Stimulated activated CD4-positive, alpha-beta T cell treated with anti-CD3 and anti-CD28 coated beads, Interleukin-1b, Interleukin-23, amount 100 ng/mL, for 48 hours (primary cell): ENCODE results near the gene FPR1.
A peak's percentile ranks its signal among the peaks of the same experiment; 100 is the strongest.
"Not testable (repeated sequence)": the region's sequence is repeated elsewhere in the genome, so short reads cannot be mapped to it uniquely, and the experiment has no call there.

Source experiments
- DNase-seq: peaks from one replicate; pipeline ENCODE4 v3.0.0-alpha.2; 2020

FPR1 gene

DNA sequence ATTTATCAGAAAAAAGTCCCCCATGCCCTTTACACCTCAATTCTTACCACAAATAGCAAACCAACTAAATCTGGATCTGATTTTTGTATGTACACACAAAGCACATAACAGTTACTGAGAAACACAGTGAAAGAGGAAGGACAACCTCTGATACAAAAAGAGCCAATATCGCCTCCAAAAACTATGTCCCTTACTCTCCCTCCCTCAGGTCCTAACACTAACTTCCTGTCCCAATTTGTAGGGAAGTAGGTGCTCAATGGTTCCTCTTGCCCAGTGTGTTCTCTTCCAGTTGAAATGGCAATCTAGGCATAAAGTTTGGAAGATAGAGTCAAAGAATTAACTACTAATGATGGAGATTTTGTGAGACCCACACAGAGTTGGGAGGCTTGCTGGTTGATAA, 27.5 kb upstream of the FPR1 start:
- no peak for DNase-seq

DNA sequence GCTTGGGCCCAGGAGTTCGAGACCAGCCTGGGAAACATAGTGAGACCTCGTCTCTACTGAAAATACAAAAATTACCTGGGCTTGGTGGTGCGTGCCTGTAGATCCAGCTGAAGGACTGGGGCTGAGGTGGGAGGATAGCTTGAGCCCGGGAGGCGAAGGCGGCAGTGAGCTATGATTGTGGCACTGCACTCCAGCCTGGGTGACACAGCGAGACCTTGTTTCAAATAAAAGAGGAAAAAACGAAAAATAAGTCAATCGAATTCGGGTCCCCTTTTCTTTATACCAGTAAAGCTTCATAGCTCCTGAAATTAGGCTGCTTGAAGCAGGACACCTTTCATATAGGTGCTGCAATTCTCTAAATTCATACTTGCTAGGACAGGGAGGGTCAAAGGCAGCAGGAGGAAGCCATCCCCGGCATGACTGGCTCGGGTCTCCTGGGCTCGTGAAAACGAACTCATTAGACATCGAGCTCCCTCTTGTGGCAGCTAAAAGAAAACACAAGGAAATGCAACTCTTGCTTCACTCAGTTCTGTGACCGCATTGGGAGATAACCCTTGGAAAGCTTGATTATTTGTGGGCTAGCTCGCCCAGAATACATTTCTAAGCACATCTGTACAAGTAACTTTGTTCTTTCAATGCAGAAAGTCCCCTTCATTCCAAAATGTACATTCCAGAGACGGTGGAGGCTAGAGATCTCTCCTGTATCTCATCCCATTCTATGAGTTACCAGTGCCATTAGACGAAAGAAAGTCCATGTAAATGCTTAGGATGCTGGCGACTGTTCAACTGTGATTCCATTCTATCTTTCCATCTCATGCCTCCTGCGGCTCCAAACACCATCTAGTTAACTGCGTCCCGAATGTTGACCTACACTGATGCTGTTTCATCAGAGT, 26.1 kb upstream of the FPR1 start:
- DNase-seq, result peak; percentile 39

DNA sequence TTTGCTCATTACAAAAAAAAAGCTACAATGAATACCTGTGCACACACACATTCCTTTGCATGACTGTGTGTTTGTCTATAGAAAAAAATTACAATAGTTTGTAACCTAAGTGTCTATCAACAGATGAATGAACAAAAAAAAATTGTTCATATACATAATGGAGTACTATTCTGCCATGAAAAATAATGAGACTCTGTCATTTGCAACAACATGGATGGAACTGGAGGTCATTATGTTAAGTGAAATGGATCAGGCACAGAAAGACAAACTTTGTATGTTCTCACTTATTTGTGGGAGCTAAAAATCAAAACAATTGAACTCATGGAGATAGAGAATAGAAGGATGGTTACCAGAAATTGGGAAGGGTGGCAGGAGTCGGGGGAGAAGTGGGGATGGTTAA, 24.9 kb upstream of the FPR1 start:
- not testable (repeated sequence) for DNase-seq

DNA sequence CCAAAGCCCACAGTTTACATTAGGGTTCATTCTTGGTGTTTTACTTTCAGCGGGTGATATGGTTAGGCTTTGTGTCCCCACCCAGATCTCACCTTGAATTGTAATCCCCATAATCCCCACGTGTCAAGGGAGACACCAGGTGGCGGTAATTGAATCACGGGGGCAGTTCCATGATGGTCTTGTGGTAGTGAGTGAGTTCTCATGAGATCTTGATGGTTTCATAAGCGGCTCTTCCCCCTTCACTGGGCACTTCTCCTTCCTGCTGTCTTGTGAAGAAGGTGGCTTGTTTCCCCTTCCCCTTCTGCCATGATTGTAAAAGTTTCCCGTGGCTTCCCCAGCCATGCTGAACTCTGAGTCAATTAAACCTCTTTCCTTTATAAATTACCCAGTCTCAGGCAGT, 21.3 kb upstream of the FPR1 start:
- no peak for DNase-seq

DNA sequence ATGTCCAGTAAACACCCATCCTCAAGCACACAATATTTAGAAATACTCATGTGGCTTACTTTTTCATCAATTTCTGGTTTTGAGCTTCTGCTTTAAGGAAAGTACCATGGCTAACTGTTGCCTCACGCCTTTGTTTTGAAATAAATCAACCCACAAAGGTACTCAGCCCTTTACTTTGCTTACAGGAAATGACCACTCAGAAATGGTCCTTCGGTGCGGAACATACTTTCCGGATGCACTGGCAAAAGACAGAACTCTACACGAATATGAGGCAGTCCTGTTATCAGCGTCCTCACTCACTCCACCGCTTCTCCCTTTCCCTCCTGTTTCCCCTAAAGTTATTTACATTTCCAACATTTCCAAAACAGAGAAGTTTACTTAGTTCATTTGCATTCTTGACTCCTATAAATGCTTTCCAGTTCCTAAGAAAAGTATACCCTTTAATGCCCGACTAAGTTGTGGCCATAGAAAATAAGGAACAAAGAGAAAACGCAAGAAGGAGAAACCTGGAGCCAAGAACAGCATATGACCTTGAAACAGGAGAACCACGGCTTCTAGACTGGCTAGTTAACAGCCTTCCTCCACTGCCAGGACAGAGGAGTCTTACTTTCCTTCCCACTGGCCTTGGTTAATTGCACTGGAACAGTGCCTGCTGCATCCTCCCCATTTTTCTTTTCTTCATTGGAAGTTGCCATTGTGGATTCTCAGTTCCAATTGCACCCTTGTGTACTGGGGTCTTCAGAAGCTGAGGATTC, 19.9 kb upstream of the FPR1 start:
- DNase-seq, result no peak

DNA sequence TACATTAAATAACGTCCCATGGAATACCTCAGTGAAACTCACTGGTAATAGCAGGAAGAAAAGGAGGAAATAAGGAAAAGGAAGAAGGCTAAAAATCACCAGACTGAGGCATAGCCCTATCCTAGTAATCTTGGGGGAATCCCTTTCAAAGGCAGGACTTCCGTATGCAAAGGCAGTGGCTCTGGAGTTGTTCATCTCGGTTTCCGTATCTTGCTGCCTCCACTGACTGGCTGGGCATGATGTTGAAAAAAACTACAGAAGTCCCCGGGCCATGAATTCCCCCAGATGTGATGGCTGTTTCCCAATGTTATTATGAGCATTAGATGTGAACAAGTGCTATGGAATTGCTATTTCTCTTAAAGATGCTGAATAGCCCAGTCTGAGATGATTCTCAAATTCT, 14.8 kb upstream of the FPR1 start:
- DNase-seq, result no peak

DNA sequence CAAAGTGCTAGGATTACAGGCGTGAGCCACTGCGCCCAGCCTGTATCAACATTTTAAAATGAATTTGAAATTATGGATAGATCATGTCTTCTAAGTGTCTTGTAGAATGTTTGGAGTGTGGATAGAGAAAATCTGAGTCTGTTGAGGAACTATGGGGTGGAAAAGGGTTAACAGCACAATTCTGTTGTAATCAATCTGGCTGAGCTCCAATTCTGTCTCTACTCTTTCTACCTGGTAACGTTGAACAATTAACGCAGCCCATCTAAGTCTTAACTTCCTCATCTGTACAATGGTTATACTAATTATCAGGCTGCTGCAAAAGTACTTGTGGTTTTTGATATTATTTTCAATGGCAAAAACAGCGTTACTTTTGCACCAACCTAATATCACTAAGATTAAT, 13.4 kb upstream of the FPR1 start:
- DNase-seq, result no peak

DNA sequence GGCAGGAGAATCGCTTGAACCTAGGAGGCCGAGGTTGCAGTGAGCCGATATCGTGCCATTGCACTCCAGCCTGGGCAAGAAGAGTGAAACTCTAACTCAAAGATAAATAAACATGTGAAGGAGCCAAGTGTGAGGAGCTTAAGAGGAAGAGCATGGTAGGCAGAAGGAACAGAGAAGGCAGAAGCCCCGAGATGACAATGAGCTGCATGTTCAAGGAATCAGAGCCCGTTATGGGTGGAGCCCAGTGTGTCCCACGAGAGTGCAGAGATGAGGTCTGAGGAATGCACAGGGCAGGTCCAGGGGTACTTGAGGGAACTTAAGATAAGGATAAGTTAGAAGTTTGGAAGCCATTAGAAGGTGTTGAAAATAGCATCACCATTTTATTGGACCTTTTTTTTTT, 10.0 kb upstream of the FPR1 start:
- no peak for DNase-seq

DNA sequence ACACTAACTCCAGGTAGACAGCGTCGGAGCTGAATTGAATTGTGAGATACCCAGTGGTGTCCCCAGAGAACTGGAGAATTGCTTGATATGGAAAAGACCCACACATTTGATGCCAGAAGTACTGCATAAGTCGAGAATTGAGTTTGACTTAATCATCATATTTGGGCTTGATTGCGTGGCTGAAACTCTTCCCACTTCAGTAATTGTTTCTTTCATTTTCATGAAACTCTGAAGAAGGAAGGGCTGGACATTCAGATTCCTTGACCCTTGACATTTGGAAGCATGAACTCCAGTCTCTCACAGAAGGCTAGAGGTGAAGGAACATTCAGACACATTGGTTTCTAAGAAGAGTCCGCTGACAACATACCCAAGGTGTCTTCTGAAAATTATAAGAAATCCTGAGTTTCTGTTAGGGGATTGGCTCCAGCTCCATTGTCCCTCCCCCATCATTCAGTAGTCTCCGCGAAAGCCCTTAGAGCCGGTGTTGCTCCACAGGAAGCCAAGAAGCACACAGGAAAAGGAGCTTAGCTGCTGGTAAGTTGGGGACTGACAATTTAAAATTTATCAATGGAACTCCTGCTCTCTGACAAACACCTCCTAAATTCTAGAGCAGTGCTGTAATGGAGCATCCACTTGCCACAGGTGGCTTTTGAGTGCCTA, 9.1 kb upstream of the FPR1 start, which contains the start of gene FPR2:
Gene FPR2 (plus strand): TSS at position 484 of the 660 bp plus-strand sequence. CDS start 7,479 bp downstream, outside the sequence.
- DNase-seq, result no peak

DNA sequence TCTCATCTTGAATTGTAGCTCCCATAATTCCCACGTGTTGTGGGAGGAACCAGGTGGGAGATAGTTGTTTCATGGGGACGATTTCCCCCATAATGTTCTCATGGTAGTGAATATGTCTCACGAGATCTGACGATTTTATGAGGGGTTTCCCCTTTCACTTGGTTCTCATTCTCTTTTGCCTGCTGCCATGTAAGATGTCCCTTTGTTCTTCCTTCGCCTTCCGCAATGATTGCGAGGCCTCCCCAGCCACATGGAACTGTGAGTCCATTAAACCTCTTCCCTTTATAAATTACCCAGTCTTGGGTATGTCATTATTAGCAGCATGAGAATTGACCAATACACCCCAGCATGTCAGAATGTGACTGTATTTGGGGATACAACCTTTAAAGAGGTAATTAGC, 3.9 kb upstream of the FPR1 start:
- no peak for DNase-seq

DNA sequence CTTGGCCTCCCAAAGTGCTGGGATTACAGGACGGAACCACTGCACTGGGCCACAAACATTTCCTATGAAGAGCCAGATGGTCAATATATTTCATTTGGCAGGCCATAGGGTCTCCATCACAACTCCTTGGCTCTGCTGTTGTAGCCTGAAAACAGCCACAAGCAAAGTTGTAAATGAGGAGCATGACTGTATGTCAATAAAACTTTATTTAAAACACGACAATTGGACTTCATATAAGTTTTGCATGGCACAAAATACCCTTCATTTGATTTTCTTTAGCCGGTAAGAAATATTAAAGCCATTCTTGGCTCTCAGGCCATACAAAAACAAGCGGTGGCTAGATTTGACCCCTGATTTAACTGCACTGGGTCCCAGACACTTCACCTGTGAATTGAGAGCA, 3.1 kb upstream of the FPR1 start:
- DNase-seq, result no peak

DNA sequence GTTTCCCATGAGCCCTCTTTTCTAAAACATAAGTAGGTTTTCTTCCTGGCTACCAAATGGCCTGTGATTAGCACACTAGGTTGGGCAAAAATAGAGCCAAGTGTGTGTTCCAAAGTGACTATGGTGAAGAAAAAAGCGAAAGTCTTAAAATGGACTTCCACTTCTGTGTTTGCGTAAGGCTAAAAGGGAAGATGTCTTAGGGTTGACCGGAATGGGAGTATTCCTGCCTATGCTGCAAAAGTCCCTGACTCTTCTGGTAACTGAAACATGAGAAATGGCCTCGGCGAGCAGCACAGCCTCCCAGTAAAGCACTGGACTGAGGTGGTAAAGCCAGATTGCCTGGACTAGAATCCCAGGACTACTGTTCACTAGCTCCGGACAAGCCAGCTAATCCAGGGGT, 2.4 kb upstream of the FPR1 start:
- no peak for DNase-seq

DNA sequence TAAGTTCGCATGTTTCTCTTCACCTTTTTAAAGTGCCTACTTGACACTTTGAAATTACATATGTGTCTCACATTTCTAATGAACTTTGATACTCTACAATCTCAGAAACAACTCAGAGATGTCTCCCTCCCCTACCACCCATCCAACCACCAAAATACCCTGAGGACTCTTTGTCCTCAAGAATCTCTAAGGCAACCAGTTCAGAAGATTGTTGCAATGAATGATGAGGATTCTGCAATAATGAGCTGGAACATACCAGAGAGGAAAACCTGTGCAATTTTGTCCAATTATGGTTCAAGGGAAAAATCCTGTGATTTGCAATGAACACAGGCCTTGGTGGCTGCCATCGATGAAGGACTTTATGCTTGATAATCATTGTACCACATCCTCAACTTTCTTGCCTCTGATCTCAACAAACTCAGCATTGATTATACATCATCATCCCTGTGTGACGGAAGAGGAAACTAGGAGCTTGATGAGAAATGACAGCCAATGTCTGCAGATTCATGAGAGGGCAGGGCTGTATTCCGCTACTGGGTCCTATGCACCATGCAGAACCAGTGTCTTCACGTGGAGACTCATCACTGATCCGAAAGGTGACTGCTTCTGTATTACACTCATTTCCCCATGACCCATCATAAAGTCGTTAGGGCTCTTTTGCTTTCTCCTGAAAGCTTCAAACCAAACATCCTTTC, 1.1 kb downstream of the FPR1 start:
- no peak for DNase-seq

DNA sequence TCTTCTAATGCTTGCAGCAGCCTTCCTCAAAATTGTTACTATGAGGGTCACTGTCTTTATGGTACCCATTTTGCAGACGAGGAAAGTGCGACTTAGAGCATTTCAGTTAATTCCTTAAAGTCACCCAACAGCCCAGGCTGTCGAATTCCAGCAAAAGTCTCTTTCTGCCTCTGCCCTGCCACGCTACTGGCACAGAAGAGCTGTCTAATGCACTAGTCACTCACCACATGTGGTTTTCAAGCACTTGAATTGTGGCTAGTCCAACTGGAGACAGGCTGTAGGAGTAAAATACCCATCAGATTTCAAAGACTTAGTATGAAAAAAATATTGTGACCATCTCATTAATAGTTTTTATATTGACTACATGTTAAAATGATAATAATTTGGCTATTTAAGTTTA, 1.7 kb downstream of the FPR1 start:
- DNase-seq, result no peak

DNA sequence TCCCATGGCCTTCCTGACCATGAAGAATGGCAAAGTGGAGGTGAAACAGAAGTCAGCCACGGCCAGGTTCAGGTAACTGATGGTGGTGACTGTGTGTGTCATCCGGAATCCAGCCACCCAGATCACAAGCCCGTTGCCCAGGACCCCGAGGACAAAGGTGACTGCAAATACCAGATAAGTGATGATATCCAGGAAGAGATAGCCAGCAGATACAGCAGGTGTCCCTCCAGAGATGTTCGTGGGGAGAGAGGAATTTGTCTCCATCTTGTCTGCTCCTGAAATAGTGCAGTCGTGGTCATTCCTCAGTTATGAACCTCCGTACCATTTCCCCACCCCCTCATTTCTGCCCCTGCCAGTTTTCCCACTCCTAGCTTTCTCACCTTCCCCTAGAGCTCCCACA, 4.9 kb downstream of the FPR1 start:
- no peak for DNase-seq

DNA sequence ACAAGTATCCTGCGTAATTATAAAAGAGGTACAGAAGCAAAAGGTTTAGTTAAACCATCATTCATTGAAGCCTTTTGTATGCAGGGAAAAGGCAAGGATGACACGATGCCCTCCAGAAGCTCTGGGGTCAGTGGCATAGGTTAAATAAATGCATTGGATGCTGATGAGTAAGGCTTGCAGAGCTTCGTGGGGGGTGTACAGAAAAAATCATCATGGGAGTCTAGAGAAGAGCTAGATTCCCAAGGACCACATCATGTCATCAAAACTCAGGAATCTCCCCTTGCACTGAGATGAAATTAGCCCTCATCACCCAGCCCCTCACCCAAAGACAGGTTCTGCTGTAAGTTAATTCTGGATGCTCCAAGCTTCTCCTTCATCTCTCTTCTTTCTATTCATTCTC, 8.3 kb downstream of the FPR1 start:
- no peak for DNase-seq

DNA sequence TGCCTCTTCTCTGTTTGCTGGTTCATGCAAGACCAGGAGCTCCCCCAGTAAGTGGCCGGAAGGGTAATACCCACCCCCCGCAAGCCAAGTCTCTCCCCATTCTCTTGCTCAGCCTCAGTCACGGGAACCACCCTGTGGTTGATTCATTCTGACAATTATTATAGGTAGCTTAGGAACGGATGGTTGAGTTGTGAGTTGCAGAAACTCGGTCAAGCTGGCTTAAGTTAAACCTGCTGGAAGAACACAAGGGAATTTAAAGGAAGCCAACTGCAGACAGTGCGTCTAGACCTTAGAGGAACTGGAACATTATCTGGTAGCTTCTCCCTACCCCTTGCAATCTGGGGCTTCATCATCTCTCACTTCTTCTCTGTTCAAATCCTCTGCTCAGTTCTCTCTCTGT, 8.9 kb downstream of the FPR1 start:
- DNase-seq, result no peak

DNA sequence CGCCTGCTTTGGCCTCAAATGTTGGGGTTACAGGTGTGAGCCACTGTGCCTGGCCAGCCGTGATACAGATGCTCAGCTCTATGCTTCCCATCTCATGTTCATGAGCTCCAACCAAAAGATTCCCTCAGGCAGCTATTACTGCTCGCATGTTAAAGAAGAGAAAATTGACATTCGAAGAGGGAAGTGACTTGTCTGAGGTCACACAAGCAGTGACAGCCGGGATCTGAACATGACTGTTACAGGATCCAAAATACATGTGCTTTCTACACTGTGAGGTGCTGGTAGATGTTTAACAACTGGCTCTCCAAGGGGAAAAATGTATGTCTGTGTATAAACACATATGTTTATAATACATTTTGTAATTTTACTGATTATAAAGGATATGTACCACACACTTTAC, 11.3 kb downstream of the FPR1 start:
- DNase-seq, result no peak

DNA sequence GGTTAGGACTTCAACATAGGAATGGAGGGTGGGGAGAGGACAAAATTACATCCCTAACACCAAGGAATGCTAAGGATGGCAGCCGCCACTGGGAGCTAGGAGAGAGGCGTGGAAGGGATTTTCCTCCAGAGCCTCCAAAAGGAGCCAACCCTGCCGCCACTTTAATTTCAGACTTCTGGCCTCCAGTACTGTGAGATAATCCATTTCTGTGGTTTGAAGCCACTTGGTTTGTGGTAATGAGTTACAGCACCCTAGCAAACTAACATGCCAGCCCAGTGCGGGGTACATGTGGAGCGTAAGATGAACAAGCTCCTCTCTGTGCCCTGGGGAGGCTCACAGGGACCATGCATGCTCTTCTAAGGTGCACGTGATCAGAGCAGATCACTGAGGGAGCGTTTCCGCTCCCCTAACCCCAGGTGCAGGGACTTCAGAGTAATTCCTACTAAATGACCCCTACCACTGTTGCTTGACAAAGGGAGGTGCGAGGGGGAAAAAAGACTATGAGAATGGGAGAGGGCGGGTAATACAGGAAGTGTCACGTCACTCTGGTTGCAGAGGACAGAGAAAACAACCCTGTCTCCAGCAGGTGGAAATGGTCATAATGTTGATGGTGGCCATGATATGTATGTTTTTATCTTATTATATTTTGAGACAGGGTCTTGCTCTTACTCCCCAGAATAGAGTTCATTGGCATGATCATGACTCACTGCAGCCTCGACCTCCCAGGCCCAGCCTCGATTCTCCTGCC, 12.0 kb downstream of the FPR1 start:
- no peak for DNase-seq

DNA sequence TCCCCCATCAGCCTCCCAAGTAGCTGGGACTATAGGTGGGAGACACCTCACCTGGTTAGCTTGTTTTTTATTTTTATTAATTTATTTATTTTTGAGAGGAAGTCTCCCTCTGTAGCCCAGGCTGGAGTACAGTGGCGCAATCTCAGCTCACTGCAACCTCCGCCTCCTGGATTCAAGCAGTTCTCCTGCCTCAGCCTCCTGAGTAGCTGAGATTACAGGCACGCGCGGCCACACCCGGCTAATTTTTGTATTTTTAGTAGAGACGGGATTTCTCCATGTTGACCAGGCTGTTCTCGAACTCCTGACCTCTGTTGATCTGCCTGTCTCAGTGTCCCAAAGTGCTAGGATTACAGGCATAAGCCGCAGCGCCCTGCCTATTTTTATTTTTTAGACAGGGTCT, 13.2 kb downstream of the FPR1 start:
- DNase-seq, result not testable (repeated sequence)

DNA sequence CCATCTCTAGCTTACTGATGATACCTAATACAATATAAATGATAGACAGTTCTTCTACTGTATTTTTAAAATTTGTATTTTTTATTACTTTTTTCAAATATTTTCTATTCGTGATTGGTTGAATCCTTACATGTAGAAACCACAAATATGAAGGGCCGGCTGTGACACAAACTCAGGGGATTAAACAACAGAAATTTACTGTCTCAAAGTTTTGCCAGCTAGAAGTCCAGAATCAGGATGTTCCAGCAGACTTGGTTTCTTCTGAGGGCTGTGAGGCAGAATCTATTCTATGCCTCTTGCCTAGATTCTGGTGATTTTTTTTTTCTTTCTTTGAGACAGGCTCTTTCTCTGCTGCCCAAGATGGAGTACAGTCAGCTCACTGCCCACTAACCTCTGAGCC, 13.8 kb downstream of the FPR1 start:
- no peak for DNase-seq

DNA sequence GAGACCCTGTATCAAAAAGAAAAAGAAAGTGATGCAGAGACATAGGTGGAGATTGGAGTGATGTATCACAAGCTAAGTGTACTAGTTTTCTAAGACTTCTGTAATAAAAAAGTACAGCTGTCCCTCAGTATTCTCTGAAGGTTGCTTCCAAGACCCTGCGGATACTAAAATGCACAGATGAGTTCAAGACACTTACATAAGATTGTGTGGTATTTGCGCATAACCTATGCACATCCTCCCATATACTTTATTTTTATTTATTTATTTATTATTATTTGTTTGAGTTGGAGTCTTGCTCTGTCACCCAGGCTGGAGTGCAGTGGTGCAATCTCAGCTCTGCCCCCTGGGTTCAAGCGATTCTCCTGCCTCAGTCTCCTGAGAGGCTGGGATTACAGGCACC, 14.3 kb downstream of the FPR1 start:
- DNase-seq, result no peak
